HG03571 (cell line): ENCODE measurements around the gene ACOT6.
"Not testable (repeated sequence)": the region's sequence is repeated elsewhere in the genome, so short reads cannot be mapped to it uniquely, and the experiment has no call there.

ENCODE experiments used
- ATAC-seq: cut with Tn5 transposase; IDR thresholded peaks from one replicate; pipeline ENCODE4 v1.9.1; 2021; ENCODE audit not compliant: unreplicated experiment

Gene ACOT6

DNA sequence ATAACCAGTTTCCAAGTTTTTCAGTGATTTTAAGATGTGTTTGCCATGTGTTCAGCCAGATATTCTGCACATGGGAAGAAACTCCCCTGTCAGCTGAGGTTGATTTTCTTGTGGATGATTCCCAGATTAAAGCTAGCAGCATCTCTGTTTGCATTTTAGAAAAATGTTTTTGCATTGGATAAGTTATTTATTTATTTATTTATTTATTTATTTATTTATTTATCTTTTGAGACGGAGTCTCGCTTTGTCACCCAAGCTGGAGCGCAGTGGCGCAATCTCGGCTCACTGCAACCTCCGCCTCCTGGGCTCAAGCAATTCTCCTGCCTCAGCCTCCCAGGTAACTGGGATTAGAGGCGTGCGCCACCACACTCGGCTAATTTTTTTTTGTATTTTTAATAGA lies 17.8 kb upstream of the ACOT6 start:
- ATAC-seq = no peak

GRCh38 chr14:73599499-73599898 lies 12.8 kb upstream of the ACOT6 start:
- ATAC-seq = no peak

- ATAC-seq = no peak
Measured at GRCh38 chr14:73602994-73603393, 9.3 kb upstream of the ACOT6 start.

DNA sequence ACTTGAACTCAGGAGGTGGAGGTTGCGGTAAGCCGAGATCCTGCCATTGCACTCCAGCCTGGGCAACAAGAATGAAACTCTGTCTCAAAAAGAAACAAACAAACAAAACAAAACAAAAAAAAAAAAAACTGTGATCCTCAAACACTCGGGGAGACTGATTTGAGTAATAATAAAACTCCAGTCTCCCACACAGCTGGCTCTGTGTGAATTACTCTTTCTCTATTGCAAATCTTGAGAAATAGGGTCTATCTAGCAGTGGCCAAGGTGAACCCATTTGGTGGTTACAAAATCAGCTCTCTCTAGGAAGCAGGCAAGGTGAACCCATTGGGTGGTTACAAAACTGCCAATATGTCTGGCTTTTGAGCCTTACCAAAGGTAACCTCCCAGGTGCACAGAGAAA lies 6.0 kb upstream of the ACOT6 start:
- no peak for ATAC-seq

DNA sequence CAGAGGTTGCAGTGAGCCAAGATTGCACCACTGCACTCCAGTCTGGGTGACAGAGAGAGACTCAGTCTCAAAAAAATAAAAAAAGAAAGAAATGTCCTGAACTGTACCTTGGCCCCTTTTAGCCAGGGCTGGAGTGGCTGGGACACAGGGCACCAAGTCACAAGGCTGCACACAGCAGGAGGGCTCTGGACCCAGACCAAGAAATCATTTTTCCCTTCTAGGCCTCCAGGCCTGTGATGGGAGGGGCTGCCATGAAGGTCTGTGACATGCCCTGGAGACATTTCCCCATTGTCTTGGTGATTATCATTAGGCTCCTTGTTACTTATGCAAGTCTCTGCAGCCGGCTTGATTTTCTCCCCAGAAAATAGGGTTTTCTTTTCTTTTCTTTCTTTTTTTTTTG lies 5.1 kb upstream of the ACOT6 start:
- no peak for ATAC-seq

DNA sequence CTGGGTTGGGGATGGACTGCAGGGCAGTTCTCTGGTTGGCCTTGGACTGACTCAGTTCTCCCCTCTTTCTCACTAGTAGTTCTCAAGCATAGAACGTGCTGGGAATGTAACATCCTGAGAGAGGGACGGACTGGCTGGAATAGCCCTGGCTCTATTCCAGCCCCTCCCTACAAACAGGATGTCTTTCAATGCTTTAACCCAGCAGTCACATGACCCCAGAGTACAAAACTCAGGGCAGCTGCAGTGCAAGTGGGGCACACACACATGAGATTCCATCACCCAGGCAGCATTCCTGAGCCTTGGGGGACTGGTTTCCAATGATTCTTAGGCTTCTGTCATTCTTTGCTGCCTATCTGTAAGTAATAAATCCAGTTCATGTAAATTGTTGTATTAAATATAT lies 1.6 kb upstream of the ACOT6 start:
- no peak for ATAC-seq

DNA sequence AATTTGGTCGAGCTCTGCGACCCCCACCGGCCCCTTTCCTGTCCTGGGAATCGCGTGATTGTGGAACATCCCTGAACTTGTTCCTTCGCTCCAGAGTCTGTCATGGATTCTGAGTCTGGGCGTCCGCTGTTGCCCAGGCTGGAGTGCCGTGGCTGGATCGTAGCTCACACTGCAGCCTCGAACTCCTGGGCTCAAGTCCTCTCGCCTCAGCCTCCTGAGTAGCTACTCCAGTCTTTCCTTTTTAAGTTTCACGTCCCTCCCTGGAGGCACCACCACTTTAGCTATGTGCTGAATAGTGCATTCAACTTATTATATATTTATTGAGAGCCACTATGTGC lies 698 bp downstream of the ACOT6 start:
- ATAC-seq = no peak

- ATAC-seq = no peak
Measured at GRCh38 chr14:73613419-73613963, 1.2 kb downstream of the ACOT6 start.

DNA sequence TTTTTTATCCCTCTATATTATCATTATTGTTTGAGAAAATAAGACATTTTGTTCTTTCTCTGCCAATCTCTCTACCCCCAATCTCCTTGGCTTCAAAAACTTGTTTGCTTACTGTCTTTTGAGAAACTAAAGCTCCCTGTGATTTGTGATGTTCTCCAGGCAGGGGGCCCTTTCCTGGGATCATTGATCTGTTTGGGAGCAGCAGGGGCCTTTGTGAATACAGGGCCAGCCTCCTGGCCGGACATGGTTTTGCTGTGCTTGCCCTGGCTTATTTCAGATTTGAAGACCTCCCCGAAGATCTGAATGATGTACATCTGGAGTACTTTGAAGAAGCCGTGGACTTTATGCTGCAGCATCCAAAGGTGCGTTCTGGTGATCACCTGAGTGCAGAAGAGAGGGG lies 4.5 kb downstream of the ACOT6 start:
- ATAC-seq = no peak

- no peak for ATAC-seq
Measured at GRCh38 chr14:73619524-73619923, 7.2 kb downstream of the ACOT6 start.

- ATAC-seq = no peak
Measured at GRCh38 chr14:73620268-73620667, 8.0 kb downstream of the ACOT6 start.

- ATAC-seq = no peak
Measured at GRCh38 chr14:73623504-73624054, 11.3 kb downstream of the ACOT6 start.

DNA sequence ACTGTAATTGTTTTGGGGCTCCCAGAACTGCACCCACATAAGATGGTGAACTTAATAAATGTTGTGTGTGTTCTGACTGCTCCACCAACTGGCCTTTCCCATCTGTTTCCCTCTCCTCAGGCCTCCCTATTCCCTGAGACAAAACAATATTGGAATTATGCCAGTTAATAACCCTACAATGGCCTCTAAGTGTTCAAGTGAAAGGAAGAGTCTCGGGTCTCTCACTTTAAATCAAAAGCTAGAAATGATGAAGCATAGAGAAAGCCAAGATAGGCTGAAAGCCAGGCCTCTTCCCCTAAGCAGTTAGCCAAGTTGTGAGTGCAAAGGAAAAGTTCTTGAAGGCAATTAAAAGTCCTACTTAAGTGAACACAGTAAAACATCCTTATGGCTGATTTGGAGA lies 13.4 kb downstream of the ACOT6 start:
- ATAC-seq = no peak

- ATAC-seq = no peak
Measured at GRCh38 chr14:73627151-73627558, 14.8 kb downstream of the ACOT6 start.

GRCh38 chr14:73630009-73630780 lies 17.9 kb downstream of the ACOT6 start:
- ATAC-seq = no peak

DNA sequence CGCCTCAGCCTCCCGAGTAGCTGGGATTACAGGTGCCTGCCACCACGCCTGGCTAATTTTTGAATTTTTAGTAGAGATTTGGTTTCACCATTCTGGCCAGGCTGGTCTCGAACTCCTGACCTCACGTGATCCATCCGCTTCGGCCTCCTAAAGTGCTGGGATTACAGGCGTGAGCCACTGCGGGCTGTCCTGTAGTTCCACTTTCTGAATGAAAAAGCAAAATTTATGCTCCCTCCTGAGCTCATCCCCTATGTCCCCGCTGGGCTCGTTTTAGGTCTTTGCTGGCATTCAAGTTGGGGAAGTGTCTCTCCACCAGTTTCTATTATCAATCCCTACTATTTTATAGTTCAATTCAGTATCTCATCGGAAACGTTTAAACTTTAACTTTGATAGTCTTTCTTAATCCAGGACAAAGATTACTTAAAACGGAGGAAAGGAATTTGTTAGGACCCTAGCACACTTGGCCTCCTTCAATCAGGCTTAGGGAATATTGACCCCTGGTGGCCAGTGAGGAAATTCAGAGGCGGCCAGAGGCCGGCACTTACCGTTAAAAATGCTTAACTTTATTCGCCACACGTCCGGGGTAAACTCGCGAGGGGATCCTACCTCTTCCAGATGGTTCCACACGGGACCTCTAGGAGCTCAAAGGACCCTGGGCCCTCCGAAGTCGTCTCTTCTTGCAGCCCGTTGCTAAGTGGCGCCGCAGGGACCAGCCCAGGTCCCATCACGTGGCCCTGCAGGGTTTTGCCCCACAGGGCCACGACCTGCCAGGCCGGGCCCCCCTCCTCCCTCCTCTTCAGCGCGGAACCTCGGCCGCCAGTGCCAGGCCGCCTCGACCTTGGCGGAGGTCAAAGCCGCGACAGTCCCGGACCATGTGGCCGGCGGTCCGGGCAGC lies 21.0 kb downstream of the ACOT6 start:
- no peak for ATAC-seq

- no peak for ATAC-seq
Measured at GRCh38 chr14:73634011-73634833, 21.9 kb downstream of the ACOT6 start.

DNA sequence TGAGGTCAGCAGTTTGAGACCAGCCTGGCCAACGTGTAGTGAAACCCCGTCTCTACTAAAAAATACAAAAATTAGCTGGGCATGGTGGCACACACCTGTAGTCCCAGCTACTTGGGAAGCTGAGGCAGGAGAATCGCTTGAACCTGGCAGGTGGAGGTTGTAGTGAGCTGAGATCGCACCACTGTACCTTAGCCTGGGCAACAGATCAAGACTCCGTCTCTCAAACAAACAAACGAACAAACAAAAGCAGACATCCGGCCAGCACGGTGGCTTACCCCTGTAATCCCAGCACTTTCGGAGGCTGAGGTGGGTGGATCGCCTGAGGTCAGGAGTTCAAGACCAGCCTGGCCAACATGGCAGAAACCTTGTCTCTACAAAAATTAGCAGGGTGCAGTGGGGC lies 24.0 kb downstream of the ACOT6 start:
- ATAC-seq = not testable (repeated sequence)

- no peak for ATAC-seq
Measured at GRCh38 chr14:73637830-73638229, 25.5 kb downstream of the ACOT6 start.

GRCh38 chr14:73640796-73641365 lies 28.6 kb downstream of the ACOT6 start:
- no peak for ATAC-seq
